GM12874 (cell line): ENCODE data around the gene MAFF.

ENCODE experiments used
- CTCF ChIP-seq: IDR thresholded peaks from 2 replicates; pipeline ENCODE4 v1.5.1; 2011; ENCODE audit warnings: low read depth, mild to moderate bottlenecking, control low read depth, low read length, moderate library complexity; ENCODE audit not compliant: insufficient read depth

The MAFF gene

GRCh38 chr22:38251341-38251692 is 49.5 kb downstream of the MAFF start:
- no peak for TF ChIP-seq CTCF

GRCh38 chr22:38255697-38256096 is 53.9 kb downstream of the MAFF start:
- no peak for TF ChIP-seq CTCF

- no peak for TF ChIP-seq CTCF
These were observed 55.4 kb downstream of the MAFF start for GRCh38 chr22:38257181-38257580.

- no peak for TF ChIP-seq CTCF
These were observed 56.0 kb downstream of the MAFF start for GRCh38 chr22:38257650-38258250.

GRCh38 chr22:38258895-38259294 is 57.1 kb downstream of the MAFF start:
- no peak for TF ChIP-seq CTCF

- no peak for TF ChIP-seq CTCF
These were observed 57.6 kb downstream of the MAFF start for GRCh38 chr22:38259370-38259769.

GRCh38 chr22:38260761-38261681 is 59.2 kb downstream of the MAFF start:
- TF ChIP-seq CTCF = 0 out of 2 replicates have a peak, but pooled peaks have one; percentile 1
